NOMO-1 treated with dmso at 0.1 percent for 144 hours (cell line): ENCODE data around the gene STRA6.
"Not testable (repeated sequence)": the region's sequence is repeated elsewhere in the genome, so short reads cannot be mapped to it uniquely, and the experiment has no call there.

Source experiments
- DNase-seq: peaks from one replicate; lab custom pipeline; 2025; ENCODE audit not compliant: unreplicated experiment; lab: John Stamatoyannopoulos, UW

Gene STRA6

GRCh38 chr15:74167891-74168331 is 34.7 kb downstream of the STRA6 start:
- no peak for DNase-seq

- DNase-seq: no peak
These were observed 37.1 kb downstream of the STRA6 start for GRCh38 chr15:74165461-74165860.

DNA sequence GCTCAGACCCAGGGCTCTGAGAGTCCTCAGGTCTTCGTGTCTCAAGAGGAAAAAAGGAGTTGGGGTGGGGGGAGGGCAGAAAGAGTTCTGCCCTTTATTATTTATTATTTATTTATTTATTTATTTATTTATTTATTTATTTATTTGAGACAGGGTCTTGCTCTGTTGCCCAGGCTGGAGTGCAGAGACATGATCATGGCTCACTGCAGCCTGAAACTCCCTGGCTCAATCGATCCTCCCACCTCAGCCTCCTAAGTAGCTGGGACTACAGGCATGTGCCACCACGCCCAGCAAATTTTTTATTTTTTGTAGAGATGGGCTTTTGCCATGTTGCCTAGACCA is 40.4 kb downstream of the STRA6 start:
- DNase-seq: not testable (repeated sequence)

- not testable (repeated sequence) for DNase-seq
These were observed 42.2 kb downstream of the STRA6 start for GRCh38 chr15:74160390-74160789.

DNA sequence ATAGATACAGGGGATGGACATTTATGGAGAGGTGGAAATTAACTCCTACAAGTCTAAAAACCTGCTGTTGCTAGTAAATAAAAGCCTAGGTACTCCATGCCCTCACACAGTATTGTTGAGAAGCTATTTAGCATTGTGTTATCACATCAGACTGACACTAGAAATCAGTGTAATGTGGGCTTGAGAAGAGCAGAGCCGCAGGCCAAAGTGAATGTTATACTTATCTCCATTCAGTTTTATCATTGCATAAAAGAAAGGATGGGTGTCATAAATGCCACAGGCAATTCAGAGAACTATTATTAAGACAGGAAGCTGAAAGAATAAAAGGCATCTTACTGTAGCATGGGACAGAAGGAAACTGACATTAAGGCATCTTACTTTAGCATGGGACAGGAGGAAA is 42.8 kb downstream of the STRA6 start:
- no peak for DNase-seq

DNA sequence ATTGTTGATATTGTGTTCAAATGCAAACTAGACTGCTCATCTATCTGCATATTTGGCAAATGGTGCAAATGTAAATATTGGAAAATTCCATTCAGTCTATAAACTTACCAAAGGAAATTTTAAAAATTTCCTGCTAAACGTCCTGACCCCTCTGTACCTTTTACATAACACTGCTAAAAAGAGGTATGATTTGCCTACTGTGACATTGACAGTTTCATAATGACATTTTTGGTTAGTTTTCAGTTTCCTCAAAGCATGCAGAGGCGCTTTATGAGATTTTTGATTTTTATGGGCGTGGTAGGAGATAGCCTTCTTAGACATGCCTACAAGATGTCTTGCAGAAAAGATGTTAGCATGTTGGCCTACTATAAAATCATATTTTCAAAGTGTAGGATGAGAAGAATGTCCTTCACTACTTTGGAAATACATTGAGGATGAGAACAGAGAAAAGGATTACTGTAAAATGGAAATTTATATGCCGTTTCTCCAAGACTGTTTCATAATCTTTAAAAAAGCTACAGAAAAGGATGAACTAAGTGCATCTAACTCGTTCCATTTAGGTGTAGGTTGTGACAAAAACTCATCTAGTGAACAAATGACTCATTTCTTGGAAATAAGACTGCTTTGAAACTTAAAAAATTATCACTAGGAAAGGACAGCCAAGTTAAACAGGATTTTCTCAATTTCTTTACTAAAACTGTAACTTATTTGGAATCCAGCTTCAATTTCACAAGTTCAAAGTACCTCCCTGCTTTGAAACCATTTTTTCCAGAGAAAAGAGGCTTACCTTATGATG is 43.5 kb downstream of the STRA6 start:
- no peak for DNase-seq

DNA sequence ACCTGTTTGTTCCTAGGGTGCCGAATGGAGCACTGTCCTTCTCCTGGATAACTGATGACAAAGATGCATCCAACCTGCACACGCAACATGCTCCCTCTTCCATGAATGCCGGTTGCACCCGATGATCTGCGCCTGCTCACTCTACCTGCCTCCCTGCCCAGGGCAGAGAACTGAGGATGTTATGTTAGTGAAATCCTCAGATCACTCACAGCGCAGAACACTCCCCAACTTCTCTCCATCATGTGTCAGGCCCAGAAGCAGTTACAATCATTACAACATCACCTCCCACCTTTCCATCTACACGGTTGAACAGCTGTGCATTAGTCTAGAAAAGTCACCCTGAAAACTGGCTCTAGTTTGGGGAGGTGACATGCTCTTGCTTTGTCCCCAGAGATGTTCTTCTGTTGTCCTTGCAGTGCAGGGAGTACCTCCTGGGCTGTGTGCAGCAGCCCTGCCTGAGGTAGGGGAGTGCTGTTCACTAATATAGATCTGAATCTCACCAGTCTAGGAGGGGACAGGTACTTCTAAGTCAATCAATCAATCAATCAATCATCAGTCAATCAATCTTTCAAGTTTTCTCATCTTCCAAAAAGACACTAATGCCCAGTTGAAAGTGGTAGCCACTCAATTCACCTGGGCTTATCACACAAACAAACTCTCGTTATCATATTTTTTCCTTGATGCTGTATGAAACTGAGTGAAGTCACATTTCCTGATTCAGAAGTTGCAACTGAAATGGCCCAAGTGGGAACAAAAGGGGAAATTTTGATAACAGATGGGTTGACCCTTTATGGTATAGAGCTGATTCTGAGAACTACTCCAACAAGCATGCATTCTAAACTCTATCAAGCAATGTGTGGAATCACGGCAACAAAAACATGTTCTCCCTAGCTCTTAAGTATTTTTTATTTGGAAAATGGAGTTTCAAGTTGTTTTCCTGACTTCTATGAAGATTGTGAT is 44.4 kb downstream of the STRA6 start:
- no peak for DNase-seq

GRCh38 chr15:74156678-74157411 is 45.7 kb downstream of the STRA6 start:
- no peak for DNase-seq

GRCh38 chr15:74155766-74156417 is 46.7 kb downstream of the STRA6 start:
- DNase-seq: no peak

GRCh38 chr15:74147051-74147450 is 55.5 kb downstream of the STRA6 start:
- DNase-seq: no peak

- DNase-seq: no peak
These were observed 56.2 kb downstream of the STRA6 start for GRCh38 chr15:74146277-74146800.

DNA sequence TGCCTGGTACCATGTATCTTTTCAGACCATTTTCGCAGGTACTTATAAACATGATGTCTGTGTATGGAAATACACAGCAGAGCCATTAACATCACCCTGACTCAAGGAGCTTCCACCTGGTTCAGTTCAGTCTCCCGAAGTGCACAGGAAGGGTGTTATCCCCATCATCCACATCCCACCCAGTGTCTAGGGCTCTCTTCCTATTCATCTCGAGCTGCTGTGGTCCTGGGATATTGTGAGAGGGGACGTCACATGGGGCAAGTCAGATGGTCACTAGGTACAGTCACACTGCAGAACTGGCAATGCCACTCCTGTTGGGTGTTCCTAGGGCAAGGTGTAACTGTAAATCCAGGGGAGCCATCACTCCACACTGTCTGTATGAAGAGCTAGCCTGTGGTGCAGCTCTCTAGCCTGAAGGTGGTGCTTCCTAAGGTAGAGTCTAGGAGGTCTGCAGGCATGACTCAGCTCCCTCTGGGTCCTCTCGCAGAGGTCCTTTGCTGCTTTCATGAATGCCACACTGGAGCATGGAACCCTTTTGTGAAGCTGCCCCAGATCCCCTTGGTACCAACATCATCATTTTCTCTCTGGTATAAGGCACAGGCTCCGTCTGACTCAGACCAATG is 58.3 kb downstream of the STRA6 start:
- no peak for DNase-seq

DNA sequence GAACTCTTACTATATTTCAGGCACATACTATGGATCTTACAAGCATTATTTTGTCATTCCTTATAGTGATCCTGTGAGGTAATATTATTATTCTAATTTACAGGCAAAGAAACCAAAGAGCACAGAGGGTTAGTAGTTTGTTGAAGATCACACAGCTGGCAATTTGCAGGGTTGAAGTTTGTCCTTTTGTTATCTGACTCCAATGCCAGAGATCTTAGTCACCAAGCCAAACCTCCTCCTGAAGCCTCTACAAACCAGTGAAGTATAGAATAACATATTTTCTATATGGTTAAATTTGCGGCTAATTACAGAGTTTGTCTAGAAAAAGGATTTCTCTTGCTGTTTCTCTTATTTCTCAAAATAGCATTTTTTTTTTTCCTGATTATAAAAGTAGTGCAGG is 61.0 kb downstream of the STRA6 start:
- no peak for DNase-seq

DNA sequence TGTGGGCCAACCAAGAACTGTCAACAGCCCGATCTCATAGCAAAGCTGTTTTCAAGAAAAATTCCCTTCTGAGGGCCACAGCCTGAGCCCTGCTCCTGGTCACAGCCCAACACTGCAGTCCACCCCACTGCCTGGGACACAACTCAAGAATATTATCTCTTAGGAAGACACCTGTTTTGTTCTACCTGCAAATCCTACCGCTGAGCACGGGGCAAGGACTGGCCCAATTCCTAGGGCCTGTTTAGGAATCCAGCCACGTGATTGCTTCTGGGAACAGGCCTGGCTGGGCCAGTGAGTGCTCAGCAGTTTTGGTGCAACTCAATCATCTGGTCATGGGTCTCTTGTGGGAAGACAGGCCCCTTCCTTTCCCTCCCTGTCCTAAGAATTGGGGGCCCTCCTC is 63.9 kb downstream of the STRA6 start:
- no peak for DNase-seq

DNA sequence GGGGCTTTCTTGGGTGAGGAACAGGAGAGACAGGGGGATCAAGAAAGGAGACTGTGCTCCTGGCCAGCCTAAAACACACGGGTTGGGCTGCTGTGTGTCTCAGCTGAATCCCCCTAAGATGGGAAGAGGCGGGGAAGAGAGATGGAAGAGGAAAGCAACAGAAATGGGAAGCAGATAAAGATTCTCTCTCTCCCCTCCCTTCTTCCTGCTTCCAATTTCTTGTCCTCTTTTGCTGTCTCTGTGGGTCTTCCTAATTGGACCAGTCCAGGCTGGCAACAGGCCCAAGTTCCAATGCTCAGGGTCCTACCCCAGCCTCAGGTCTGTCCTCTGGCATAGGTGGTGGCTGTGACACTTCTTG is 65.1 kb downstream of the STRA6 start:
- no peak for DNase-seq

DNA sequence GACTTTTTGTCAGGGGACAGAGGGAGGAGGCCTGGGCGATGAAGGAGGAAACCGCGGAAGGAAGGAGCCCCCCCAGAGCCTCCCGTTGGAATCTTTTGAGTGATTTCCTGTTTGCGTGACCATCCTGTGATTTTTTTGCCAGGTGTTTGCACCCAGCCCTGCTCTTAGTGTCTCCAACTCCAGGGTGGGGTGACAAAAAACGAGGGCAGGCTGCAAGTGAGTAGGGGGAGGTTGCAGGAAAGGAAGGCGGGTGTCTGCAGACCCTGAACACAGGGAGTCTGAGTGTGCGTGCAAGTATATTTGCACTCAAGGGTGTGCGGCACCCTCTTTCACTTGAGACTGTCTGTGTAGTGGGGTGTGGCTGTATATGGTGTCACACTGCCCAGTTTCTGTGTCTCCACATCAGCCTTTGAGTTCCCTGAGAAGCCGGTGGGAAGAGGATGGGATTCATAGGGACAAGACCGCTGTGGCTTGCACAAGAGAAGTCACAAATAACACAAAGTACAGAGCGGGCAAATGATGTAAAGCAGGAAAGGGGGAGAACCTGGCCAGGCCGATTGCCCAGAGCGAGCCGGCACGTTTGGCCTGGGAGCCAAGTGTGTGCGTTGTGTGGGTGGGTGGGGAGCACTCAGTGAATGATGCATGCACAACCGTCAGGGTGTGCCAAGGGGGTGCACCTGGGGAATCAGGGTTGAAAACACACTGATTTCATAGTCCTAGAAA is 65.6 kb downstream of the STRA6 start:
- no peak for DNase-seq

DNA sequence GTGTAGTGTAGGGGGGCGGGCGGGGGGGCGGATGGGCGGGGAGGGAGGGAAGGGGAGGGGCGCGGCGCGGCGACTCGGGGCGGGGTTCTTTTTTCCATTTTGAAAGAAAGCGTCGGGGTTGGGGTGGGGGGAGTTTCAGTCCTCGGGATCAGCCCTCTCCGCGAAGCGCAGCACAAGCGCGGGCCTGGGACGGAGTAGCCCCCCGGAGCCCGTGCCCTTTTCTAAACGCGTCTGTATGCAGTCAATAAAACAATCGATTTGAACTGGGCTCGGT is 66.1 kb downstream of the STRA6 start:
- DNase-seq: no peak

DNA sequence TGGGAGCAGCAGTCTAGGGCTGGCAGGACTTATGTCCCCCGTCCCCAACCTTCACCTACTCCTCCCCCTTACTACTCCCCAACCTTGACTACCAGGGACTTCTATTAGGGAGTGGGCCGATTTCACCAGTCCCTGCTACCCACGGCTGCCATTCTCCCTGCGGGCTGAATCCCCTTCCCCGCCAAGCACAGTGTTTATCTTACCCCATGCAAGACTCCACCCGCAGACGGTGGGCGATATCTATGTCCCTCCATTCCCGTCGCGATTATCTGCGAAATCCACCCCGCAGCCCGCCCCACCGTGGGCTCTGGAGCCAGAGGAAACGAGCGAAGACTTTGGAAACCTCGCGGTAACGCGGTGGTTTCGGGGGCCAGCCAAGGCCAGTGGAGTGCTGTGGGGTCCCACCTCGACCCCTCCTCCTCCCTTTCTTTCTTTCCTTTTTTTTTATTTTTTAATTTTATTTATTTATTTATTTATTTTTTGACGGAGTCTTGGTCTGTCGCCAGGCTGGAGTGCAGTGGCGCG is 67.5 kb downstream of the STRA6 start:
- no peak for DNase-seq

- DNase-seq: no peak
These were observed 68.1 kb downstream of the STRA6 start for GRCh38 chr15:74134387-74135027.
